GM21619 (cell line): ENCODE results near the gene SLC9B1.
A peak's percentile ranks its signal among the peaks of the same experiment; 100 is the strongest.
"Not testable (repeated sequence)": the region's sequence is repeated elsewhere in the genome, so short reads cannot be mapped to it uniquely, and the experiment has no call there.

Experiments used
- ATAC-seq: cut with Tn5 transposase; IDR thresholded peaks from one replicate; pipeline ENCODE4 v1.9.1; 2021; ENCODE audit not compliant: unreplicated experiment

The SLC9B1 gene

GRCh38 chr4:103012060-103012459 lies 7.4 kb downstream of the SLC9B1 start:
- ATAC-seq = no peak

GRCh38 chr4:103011378-103012025 lies 8.0 kb downstream of the SLC9B1 start:
- ATAC-seq = no peak

- ATAC-seq = no peak
Measured at GRCh38 chr4:103010804-103011203, 8.7 kb downstream of the SLC9B1 start.

GRCh38 chr4:103008875-103009729 lies 10.4 kb downstream of the SLC9B1 start:
- ATAC-seq = peak; percentile 86

GRCh38 chr4:103002551-103002950 lies 17.0 kb downstream of the SLC9B1 start:
- no peak for ATAC-seq

- no peak for ATAC-seq
Measured at GRCh38 chr4:102994803-102995202, 24.7 kb downstream of the SLC9B1 start.

GRCh38 chr4:102993985-102994384 lies 25.5 kb downstream of the SLC9B1 start:
- not testable (repeated sequence) for ATAC-seq

- ATAC-seq = no peak
Measured at GRCh38 chr4:102988429-102989020, 31.0 kb downstream of the SLC9B1 start.

- ATAC-seq = no peak
Measured at GRCh38 chr4:102981005-102981404, 38.5 kb downstream of the SLC9B1 start.

GRCh38 chr4:102961813-102962212 lies 57.7 kb downstream of the SLC9B1 start:
- not testable (repeated sequence) for ATAC-seq

- ATAC-seq = no peak
Measured at GRCh38 chr4:102959496-102959895, 60.0 kb downstream of the SLC9B1 start.

- no peak for ATAC-seq
Measured at GRCh38 chr4:102945066-102945465, 74.4 kb downstream of the SLC9B1 start.

GRCh38 chr4:102938063-102938462 lies 81.4 kb downstream of the SLC9B1 start:
- ATAC-seq = not testable (repeated sequence)

- ATAC-seq = no peak
Measured at GRCh38 chr4:102935716-102936115, 83.8 kb downstream of the SLC9B1 start.

- ATAC-seq = not testable (repeated sequence)
Measured at GRCh38 chr4:102919697-102920096, 99.8 kb downstream of the SLC9B1 start.

GRCh38 chr4:102918859-102919258 lies 100.6 kb downstream of the SLC9B1 start:
- ATAC-seq = no peak

GRCh38 chr4:102901804-102902203 lies 117.7 kb downstream of the SLC9B1 start:
- no peak for ATAC-seq

GRCh38 chr4:102897610-102898009 lies 121.9 kb downstream of the SLC9B1 start:
- not testable (repeated sequence) for ATAC-seq

GRCh38 chr4:102896547-102896946 lies 123.0 kb downstream of the SLC9B1 start:
- ATAC-seq = not testable (repeated sequence)

GRCh38 chr4:102889866-102890265 lies 129.6 kb downstream of the SLC9B1 start:
- not testable (repeated sequence) for ATAC-seq

- not testable (repeated sequence) for ATAC-seq
Measured at GRCh38 chr4:102888570-102888969, 130.9 kb downstream of the SLC9B1 start.

GRCh38 chr4:102883278-102883677 lies 136.2 kb downstream of the SLC9B1 start:
- ATAC-seq = no peak
